Measurements from ENCODE around the gene TRAFD1. TPM values are rescaled to one million over a fixed set of nuclear protein-coding genes. Genes with fewer than 3 reads are reported as not detected.
A peak's percentile ranks its signal among the peaks of the same experiment; 100 is the strongest.

The TRAFD1 gene
- total RNA-seq, 1 experiment from 2014 or later: 25.5 TPM

GRCh38 chr12:112146123-112146522, 20.8 kb downstream of the TRAFD1 start (continued):
- TF ChIP-seq ZFX (IDR thresholded peaks at IDR 0.05) (no peak), SRF (IDR thresholded peaks at IDR 0.05; ENCODE audit: low read depth) (no peak), FOSL1 (IDR thresholded peaks at IDR 0.05; ENCODE audit: low read depth) (no peak)

GRCh38 chr12:112148031-112148513, 22.7 kb downstream of the TRAFD1 start:
- POLR2A ChIA-PET: no interaction called here
- Histone ChIP-seq H4K20me1 (ENCODE audit: insufficient read depth) (no peaks in the 10 kb centered on the region), H3K27ac (ENCODE audit: low read depth, low read length) (no peak overlapping the region), H3K9ac (ENCODE audit: low read length) (no peak overlapping the region), H3K4me3 (replicated peaks in 1 of 2; ENCODE audit: low read depth in 1 of 2, low read length in 2 of 2) (no peak overlapping the region), H3K36me3 (ENCODE audit: control insufficient read depth in 1 of 2, insufficient read depth in 2 of 2, low read length in 2 of 2) (peaks cover 26 to 64% of the 10 kb centered on the region in 2 experiments), H3K9me2 (ENCODE audit: insufficient read depth) (no peaks in the 10 kb centered on the region), H3K4me2 (ENCODE audit: low read length) (no peak overlapping the region), H3K9me3 (ENCODE audit: control insufficient read depth in 1 of 2, insufficient read depth in 1 of 2, low read depth in 1 of 2, low read length in 2 of 2) (no peaks in the 10 kb centered on the region), H3K4me1 (ENCODE audit: control insufficient read depth in 1 of 2, insufficient read depth in 2 of 2, low read length in 2 of 2) (peaks cover 0 to 18% of the 10 kb centered on the region in 2 experiments; a peak in 2 of 4 replicates), H3K27me3 (ENCODE audit: insufficient read depth, low read length) (no peaks in the 10 kb centered on the region), H3K79me2 (ENCODE audit: insufficient read depth, low read length) (no peaks in the 10 kb centered on the region), H2AFZ (ENCODE audit: low read depth, low read length, poor library complexity, severe bottlenecking) (no peak overlapping the region)
- no TSS peak for BruUV-seq (replicated peaks)
- ATAC-seq (peak; percentile 34), DNase-seq (ENCODE audit: low read depth, low spot score) (no peak)
- RAD21 ChIA-PET (ENCODE audit: low non-redundant PET in 1 of 2, low total read pairs in 2 of 2, uncharacterized antibody in 2 of 2, unreplicated experiment in 2 of 2): no interaction called here
- intact Hi-C loops (cut with micrococcal nuclease): no loop called here
- 0 out of 2 replicates have a peak, but pooled peaks have one; percentile 13 for TF ChIP-seq POLR2AphosphoS5 (IDR thresholded peaks at IDR 0.05; ENCODE audit: low read depth, low read length)
- no peak for TF ChIP-seq SP1 (IDR thresholded peaks at IDR 0.05; ENCODE audit: low read depth)
- TF ChIP-seq ZNF274 (IDR thresholded peaks at IDR 0.05; ENCODE audit: low read depth, low read length): no peak
- TF ChIP-seq FOSL1 (IDR thresholded peaks at IDR 0.05; ENCODE audit: low read depth): no peak
- no peak for TF ChIP-seq EZH2 (IDR thresholded peaks at IDR 0.05)
- CTCF ChIA-PET: no interaction called here

GRCh38 chr12:112149596-112149995, 24.2 kb downstream of the TRAFD1 start:
- Histone ChIP-seq H3K79me2 (ENCODE audit: insufficient read depth, low read length) (no peaks in the 10 kb centered on the region), H3K4me3 (replicated peaks in 1 of 2; ENCODE audit: low read depth in 1 of 2, low read length in 2 of 2) (no peak overlapping the region), H3K9me3 (ENCODE audit: control insufficient read depth in 1 of 2, insufficient read depth in 1 of 2, low read depth in 1 of 2, low read length in 2 of 2) (no peaks in the 10 kb centered on the region), H3K36me3 (ENCODE audit: control insufficient read depth in 1 of 2, insufficient read depth in 2 of 2, low read length in 2 of 2) (peaks cover 26 to 62% of the 10 kb centered on the region in 2 experiments), H3K9ac (ENCODE audit: low read length) (no peak overlapping the region), H3K4me2 (ENCODE audit: low read length) (no peak overlapping the region), H3K27me3 (ENCODE audit: insufficient read depth, low read length) (no peaks in the 10 kb centered on the region), H3K9me2 (ENCODE audit: insufficient read depth) (no peaks in the 10 kb centered on the region), H4K20me1 (ENCODE audit: insufficient read depth) (no peaks in the 10 kb centered on the region), H2AFZ (ENCODE audit: low read depth, low read length, poor library complexity, severe bottlenecking) (no peak overlapping the region), H3K27ac (ENCODE audit: low read depth, low read length) (no peak overlapping the region), H3K4me1 (ENCODE audit: control insufficient read depth in 1 of 2, insufficient read depth in 2 of 2, low read length in 2 of 2) (peaks cover 0 to 18% of the 10 kb centered on the region in 2 experiments; a peak in 2 of 4 replicates)
- no peak for DNase-seq (ENCODE audit: low read depth, low spot score)
- ChIA-PET POLR2A (no interaction called here), CTCF (no interaction called here), RAD21 (ENCODE audit: low non-redundant PET in 1 of 2, low total read pairs in 2 of 2, uncharacterized antibody in 2 of 2, unreplicated experiment in 2 of 2) (interaction anchor here in 1 of 2 experiments (0.7 kb wide), 1 partner anchor 43 kb away, joined by 4 read pairs; no protein-coding TSS in a partner anchor)
- peak; percentile 65 for ATAC-seq
- TF ChIP-seq ZFX (IDR thresholded peaks at IDR 0.05): no peak
- TF ChIP-seq SP1 (IDR thresholded peaks at IDR 0.05; ENCODE audit: low read depth): peak; percentile 62
- peak; percentile 34; the same call in 1 of the 2 replicates for TF ChIP-seq JUND (IDR thresholded peaks at IDR 0.05)
- no peak for TF ChIP-seq CTCF (IDR thresholded peaks at IDR 0.05 in 2 of 3, conservative IDR thresholded peaks at IDR 0.05 in 1 of 3; ENCODE audit: borderline replicate concordance in 1 of 3, insufficient read depth in 1 of 3, low read depth in 2 of 3, low read length in 2 of 3)
- TF ChIP-seq POLR2A (IDR thresholded peaks at IDR 0.05; ENCODE audit: borderline replicate concordance, extremely low read depth, insufficient read depth, insufficient read length): no peak
- intact Hi-C loops (cut with micrococcal nuclease): no loop called here
- no TSS peak for BruUV-seq (replicated peaks)

Measured in HCT116 (cell line).